Germinal center (tissue), 1 donor: Measurements from ENCODE around the gene SLC25A6.
"Not testable (repeated sequence)": the region's sequence is repeated elsewhere in the genome, so short reads cannot be mapped to it uniquely, and the experiment has no call there.

ENCODE experiments used
- DNase-seq: peaks from one replicate; pipeline ENCODE4 v3.0.0; 2012; ENCODE audit warnings: mixed read lengths, low spot score

Gene SLC25A6

DNA sequence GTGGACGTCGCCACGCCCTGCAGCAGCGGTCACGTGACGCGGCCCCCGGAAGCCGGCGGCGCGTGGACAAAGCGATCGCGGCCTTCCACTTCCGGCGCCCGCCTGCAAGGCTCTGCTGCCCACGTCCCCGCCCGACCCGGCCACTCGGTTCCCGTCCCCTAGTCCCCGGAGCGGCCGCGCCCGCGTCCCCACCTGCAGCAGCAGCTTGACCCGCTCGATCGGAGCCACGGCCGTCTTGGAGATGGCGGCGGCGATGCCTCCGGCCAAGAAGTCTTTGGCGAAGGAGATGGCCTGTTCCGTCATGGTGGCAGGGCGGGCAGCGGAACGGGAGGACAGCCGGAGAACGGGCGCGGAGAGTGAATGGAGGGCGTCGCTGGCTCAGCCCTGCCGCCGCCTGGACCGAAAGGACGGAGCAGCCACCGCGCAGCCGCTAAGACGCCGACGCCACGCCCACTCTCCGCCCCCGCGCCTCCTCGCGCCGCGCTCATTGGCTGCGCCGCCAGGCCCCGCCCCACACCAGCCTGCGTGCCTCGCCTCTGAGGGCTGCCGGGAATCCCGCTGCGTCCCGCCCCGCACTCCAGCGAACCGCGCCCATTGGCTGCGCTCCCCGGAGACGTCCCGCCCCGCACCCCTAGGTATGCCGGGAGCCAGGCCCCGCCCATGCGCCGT is at the start of gene SLC25A6:
Gene SLC25A6, minus strand, starts transcription at position 407 of the 669 bp plus-strand sequence. Its CDS starts 104 bp downstream, at position 303.
- peak; percentile 99 for DNase-seq

DNA sequence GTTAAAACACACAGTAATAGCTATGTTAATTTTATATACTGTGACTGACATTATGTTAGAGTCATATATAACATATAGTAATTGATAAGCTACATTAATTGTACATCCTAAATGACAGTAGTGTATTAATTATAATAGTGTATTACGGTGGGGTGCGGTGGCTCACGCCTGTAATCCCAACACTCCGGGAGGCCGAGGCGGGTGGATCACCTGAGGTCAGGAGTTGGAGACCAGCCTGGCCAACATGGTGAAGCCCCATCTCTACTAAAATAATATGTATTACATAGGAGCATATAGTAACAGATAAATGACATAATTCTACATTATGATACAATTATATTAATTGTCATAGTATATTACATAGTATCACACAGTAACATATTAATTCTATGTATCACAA is 48.6 kb upstream of the SLC25A6 start:
- DNase-seq: no peak

DNA sequence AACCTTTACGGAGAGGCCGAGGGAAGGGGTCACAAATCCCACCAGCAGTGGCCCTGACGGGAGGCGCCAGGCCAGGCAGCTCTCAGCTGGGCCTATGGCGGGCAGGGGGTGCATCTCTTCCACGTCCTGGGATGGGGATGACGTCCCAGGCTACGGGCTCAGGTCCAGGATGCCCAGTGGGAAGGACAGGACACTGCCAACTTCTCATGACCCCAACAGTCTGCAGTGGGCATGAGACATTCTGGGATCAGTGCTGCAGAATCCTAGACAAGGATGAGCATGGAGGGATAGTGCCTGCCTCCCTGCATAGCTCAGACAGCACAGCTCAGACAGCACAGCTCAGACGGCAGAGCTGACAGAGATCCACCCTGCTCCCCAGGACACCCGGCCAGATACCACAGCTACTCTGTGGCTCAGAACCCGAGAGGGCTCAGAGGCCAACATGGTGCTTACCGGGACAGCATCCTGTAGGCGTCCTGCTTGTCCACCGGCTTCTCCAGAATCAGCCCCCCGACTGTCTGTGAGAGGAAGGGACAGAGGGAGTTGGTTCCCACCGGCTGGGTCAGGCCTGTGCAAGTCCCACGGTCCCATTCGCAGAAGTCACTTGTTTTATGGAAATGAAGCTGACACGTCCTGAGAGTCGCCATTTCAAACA is 43.5 kb upstream of the SLC25A6 start:
- DNase-seq: no peak

GRCh38 chrX:1434871-1435240 is 42.9 kb upstream of the SLC25A6 start:
- DNase-seq: no peak

- DNase-seq: no peak
These were observed 41.9 kb upstream of the SLC25A6 start for GRCh38 chrX:1433646-1434357.

DNA sequence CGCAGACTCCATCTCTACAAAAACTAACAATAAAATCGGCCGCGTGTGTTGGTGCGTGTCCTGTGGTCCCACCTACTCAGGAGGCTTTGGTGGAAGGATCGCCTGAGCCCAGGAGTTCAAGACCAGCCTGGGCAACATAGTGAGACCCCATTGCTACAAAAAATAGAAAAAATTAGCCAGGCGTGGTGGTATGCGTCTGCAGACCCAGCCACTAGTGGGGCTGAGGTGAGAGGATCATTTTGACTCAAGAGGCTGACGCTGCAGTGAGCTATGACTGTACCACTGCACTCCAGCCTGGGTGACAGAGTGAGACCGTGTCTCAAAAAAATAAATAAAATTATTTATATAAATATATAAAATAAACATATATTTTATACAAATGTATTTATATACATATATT is 38.5 kb upstream of the SLC25A6 start:
- no peak for DNase-seq

DNA sequence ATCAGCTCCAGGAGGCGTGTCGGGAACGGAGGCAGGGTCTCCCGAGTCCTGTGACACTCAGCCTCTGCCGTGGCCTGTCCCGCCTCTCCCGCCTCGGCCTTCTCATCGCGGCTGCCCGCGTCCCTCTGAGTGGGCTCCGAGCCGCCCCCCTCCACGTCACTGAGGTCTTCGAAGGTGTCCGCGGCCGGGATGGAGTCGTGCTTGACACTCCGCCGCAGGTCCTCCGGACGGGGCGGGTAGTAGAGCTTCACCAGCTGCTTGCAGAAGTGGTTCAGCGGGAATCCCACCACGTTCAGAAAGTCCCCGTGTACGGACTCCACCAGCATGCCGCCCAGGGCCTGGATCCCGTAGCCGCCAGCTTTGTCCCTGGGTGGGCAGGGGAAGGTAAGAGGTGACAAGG is 35.8 kb upstream of the SLC25A6 start:
- no peak for DNase-seq

DNA sequence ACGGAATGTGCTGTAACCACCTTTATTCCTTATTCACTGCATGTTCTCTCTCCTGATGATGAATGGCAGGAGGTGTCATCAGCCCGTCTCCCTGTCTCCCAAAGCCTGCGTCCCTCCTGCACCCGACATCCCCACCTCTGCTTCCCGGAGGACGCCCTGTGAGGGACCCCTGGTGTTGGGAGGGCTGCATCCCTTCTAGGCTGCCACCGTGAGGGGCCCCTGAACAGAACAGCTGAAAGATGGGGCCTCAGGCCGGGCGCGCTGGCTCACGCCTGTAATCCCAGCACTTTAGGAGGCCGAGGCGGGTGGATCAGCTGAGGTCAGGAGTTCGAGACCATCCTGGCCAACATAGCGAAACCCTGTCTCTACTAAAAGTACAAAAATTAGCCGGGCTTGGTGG is 34.4 kb upstream of the SLC25A6 start:
- DNase-seq: not testable (repeated sequence)

GRCh38 chrX:1425381-1425780 is 33.5 kb upstream of the SLC25A6 start:
- DNase-seq: no peak

- no peak for DNase-seq
These were observed 32.4 kb upstream of the SLC25A6 start for GRCh38 chrX:1424147-1424851.

DNA sequence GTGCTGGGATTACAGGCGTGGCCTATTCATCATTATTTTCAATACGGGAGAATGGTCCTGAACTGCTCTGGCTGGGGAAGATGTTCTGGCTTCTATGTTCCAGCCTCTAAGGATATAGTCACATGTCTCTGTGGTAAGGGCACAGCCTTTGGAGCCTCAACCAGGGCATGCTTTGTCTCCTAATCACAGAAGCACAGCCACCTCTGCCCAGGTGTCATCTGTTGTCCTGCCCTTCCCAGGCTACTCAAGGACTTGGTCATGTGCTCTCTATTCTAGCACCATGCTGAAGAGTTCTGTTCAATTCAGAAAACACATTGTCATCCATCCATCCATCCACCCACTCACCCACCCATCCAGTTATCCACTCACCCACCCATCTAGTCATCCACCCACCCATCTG is 31.3 kb upstream of the SLC25A6 start:
- no peak for DNase-seq

- DNase-seq: no peak
These were observed 30.2 kb upstream of the SLC25A6 start for GRCh38 chrX:1422135-1422465.

DNA sequence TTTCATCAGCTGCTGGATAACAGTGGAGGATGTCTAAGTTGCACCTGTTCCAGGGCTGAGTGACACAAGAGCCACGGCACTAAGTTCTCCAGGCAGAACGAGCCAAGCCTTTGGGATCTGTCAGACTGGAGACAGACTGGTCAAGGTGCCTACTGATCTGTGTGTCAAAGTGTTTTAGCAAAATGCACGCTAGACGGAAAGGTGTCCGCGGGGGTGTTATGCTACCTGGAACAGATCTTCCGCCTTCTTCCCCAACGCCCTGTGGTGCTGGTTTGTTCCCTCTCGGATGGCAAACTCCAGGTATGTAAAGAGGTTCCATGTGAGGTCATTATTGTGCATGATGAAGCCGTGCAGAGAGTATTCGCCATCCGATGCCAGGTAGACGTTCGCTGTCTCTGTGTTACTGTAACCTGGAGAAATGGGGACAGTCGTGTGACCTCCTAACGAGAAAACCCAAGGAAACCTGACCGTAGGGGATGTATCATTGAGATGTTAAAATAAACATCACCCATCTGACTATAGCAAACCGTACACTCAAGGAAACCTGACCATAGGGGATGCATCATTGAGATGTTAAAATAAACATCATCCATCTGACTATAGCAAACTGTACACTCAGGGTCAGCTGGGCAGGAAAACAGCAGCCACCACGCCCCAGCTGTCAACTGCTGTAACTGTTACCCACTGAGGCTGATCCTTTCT is 29.7 kb upstream of the SLC25A6 start:
- DNase-seq: no peak

DNA sequence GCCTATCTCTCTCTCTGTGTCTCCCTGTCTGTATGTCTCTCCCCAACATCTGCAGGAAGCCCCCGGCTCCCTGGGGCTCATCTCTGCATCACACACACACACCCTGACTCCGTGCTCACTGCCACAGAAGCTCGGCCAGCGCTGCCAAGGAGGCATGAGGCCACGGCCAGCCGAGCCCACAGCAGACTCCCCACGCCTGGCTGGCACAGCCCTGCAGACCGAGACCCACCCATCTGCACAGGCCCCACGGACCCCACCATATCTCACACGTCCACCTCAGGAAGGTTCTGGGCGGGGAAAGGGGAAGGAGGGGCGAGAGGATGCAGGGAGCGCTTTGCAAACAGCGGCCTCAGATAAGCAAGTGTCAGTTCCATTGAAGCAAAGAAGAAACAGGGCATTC is 28.5 kb upstream of the SLC25A6 start:
- no peak for DNase-seq

GRCh38 chrX:1419545-1420355 is 27.8 kb upstream of the SLC25A6 start:
- no peak for DNase-seq

DNA sequence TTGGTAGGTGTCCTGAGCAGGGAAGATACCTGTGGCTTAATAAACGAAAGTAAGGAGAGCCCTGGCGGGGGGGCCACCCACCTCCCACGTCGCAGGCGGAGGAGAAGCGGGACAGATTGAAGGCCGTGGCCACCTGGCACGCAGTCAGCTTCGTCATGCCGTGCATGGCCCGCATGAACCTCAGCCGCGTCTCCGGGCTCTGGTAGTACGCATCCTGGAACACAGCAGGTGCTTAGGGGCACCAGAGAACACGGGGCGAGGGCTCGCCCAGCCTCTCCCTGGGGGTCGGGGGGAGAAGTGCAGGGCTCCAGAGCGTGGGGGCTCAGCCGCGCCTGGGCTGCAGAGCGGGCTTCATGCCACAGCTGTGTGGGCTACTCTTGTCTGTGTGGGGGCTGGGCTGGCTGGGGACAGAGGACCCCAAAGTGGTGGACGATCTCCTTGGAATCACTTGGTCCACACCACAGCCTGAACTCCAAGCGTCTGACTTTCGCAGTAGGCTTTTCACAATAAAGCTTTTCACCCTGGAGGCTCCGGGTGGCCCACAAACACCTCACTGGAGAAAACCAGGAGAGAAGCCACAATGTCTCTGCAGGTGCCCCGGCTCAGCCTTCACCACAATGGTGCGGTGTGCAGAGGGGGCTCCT is 27.1 kb upstream of the SLC25A6 start:
- DNase-seq: no peak

DNA sequence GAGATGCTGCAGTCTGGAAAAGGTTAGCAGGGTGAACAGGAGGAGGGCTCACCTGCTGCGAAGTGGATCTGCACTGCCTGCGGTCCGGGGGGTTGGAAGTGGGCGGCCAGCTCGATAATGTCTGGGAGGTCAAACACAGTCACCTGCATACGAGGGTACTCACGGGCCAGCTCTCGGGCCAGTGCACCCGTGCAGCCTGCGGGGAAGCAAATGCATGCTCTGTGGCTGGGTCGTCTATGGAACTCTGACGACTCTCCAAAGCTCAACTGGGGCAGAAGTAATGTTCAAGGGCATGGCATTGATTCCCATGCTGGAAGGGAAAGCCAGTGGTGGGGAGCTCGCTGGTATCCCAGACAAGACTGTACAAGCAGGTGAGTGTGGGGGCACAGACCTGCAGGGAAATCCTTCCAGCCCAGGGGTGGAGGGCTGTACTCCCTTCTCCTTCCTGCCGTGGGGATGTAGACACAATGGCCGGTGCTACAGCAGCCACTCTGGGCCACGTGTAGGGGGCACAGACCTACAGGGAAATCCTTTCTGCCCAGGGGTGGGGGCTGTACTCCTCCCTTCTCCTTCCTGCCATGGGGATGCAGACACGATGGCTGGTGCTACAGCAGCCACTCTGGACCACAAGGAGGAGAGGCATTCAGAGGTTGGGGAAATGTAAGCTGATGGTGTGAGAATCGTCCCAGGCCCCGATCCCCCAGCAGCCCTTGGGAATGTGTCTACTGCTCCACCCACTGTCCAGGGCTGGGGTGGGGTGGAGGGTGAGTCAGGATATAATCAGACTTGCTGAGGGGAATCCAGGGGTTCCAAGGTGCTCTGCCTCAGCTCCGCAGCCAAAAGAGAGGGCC is 26.2 kb upstream of the SLC25A6 start:
- DNase-seq: no peak

DNA sequence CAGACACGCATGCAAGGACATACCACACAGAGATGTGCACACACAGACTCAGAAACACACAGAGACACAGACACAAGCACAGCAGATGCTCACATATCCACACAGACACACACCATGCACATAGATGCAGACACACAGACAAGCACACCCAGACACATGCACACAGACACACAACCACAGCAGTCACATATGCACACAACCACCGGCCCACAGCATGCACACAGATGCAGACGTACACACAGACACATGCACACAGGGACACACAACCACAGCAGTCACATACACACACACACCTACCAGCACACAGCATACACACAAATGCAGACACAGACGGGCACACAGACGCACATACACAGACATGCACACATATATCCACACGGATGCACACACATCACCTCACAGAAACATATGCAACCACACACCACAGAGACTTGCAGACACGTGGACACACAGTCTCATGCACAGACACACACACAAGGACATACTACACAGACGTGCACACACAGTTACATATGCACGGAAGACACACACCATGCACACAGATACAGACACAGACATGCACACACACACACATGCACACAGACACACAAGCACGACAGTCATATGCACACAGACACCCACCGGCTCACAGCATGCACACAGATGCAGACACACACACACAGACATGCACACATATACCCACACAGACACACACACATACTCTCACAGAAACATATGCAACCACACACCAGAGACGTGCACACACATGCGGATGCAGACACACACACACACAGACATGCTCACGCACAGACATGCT is 25.2 kb upstream of the SLC25A6 start:
- no peak for DNase-seq

- DNase-seq: no peak
These were observed 24.4 kb upstream of the SLC25A6 start for GRCh38 chrX:1416327-1416784.
